ENCODE results near the gene OR2T5.
"Not testable (repeated sequence)": the region's sequence is repeated elsewhere in the genome, so short reads cannot be mapped to it uniquely, and the experiment has no call there.

Gene OR2T5

GRCh38 chr1:248449821-248450465 lies 38.4 kb upstream of the OR2T5 start:
- not testable (repeated sequence) for H2AFZ ChIP-seq (ENCODE audit: low read depth, low read length, severe bottlenecking); H3K27me3 ChIP-seq (ENCODE audit: low read length); H3K4me3 ChIP-seq (ENCODE audit: insufficient read depth, low read length, poor library complexity, severe bottlenecking); H3K9me3 ChIP-seq (ENCODE audit: insufficient read depth, low read length); H3F3A ChIP-seq (ENCODE audit: insufficient read depth); H3K9ac ChIP-seq (ENCODE audit: low read length); H3K4me2 ChIP-seq (ENCODE audit: low read depth, low read length, poor library complexity, severe bottlenecking); H4K20me1 ChIP-seq (ENCODE audit: low read depth, low read length); H3K79me2 ChIP-seq (ENCODE audit: insufficient read depth, low read length); H3K36me3 ChIP-seq (ENCODE audit: low read length); H3K9me2 ChIP-seq (replicated peaks; ENCODE audit: insufficient read depth, low read length); H3K27ac ChIP-seq (ENCODE audit: low read depth, low read length)

GRCh38 chr1:248450466-248451145 lies 37.8 kb upstream of the OR2T5 start:
- not testable (repeated sequence) for H3K27me3 ChIP-seq (ENCODE audit: low read length); H2AFZ ChIP-seq (ENCODE audit: low read depth, low read length, severe bottlenecking); H3K4me3 ChIP-seq (ENCODE audit: insufficient read depth, low read length, poor library complexity, severe bottlenecking); H3F3A ChIP-seq (ENCODE audit: insufficient read depth); H3K9me3 ChIP-seq (ENCODE audit: insufficient read depth, low read length); H3K9me2 ChIP-seq (replicated peaks; ENCODE audit: insufficient read depth, low read length); H4K20me1 ChIP-seq (ENCODE audit: low read depth, low read length); H3K4me2 ChIP-seq (ENCODE audit: low read depth, low read length, poor library complexity, severe bottlenecking); H3K36me3 ChIP-seq (ENCODE audit: low read length); H3K79me2 ChIP-seq (ENCODE audit: insufficient read depth, low read length); H3K27ac ChIP-seq (ENCODE audit: low read depth, low read length); H3K9ac ChIP-seq (ENCODE audit: low read length)

- not testable (repeated sequence) for H3K9me3 ChIP-seq (ENCODE audit: insufficient read depth, low read length); H4K20me1 ChIP-seq (ENCODE audit: low read depth, low read length); H3K9me2 ChIP-seq (replicated peaks; ENCODE audit: insufficient read depth, low read length); H3F3A ChIP-seq (ENCODE audit: insufficient read depth); H3K27me3 ChIP-seq (ENCODE audit: low read length); H3K36me3 ChIP-seq (ENCODE audit: low read length); H3K4me3 ChIP-seq (ENCODE audit: insufficient read depth, low read length, poor library complexity, severe bottlenecking); H3K9ac ChIP-seq (ENCODE audit: low read length); H3K27ac ChIP-seq (ENCODE audit: low read depth, low read length); H3K4me2 ChIP-seq (ENCODE audit: low read depth, low read length, poor library complexity, severe bottlenecking); H3K79me2 ChIP-seq (ENCODE audit: insufficient read depth, low read length); H2AFZ ChIP-seq (ENCODE audit: low read depth, low read length, severe bottlenecking)
Measured at GRCh38 chr1:248453619-248454018, 34.8 kb upstream of the OR2T5 start.

- not testable (repeated sequence) for H3F3A ChIP-seq (ENCODE audit: insufficient read depth); H3K4me3 ChIP-seq (ENCODE audit: insufficient read depth, low read length, poor library complexity, severe bottlenecking); H3K4me2 ChIP-seq (ENCODE audit: low read depth, low read length, poor library complexity, severe bottlenecking); H3K9ac ChIP-seq (ENCODE audit: low read length); H4K20me1 ChIP-seq (ENCODE audit: low read depth, low read length); H3K36me3 ChIP-seq (ENCODE audit: low read length); H3K9me3 ChIP-seq (ENCODE audit: insufficient read depth, low read length); H3K27me3 ChIP-seq (ENCODE audit: low read length); H3K27ac ChIP-seq (ENCODE audit: low read depth, low read length); H3K9me2 ChIP-seq (replicated peaks; ENCODE audit: insufficient read depth, low read length); H2AFZ ChIP-seq (ENCODE audit: low read depth, low read length, severe bottlenecking); H3K79me2 ChIP-seq (ENCODE audit: insufficient read depth, low read length)
Measured at GRCh38 chr1:248455045-248455444, 33.3 kb upstream of the OR2T5 start.

- not testable (repeated sequence) for H3K4me3 ChIP-seq (ENCODE audit: insufficient read depth, low read length, poor library complexity, severe bottlenecking); H3K27me3 ChIP-seq (ENCODE audit: low read length); H4K20me1 ChIP-seq (ENCODE audit: low read depth, low read length); H3K4me2 ChIP-seq (ENCODE audit: low read depth, low read length, poor library complexity, severe bottlenecking); H3K36me3 ChIP-seq (ENCODE audit: low read length); H3F3A ChIP-seq (ENCODE audit: insufficient read depth); H3K27ac ChIP-seq (ENCODE audit: low read depth, low read length); H3K9ac ChIP-seq (ENCODE audit: low read length); H3K9me3 ChIP-seq (ENCODE audit: insufficient read depth, low read length); H2AFZ ChIP-seq (ENCODE audit: low read depth, low read length, severe bottlenecking); H3K79me2 ChIP-seq (ENCODE audit: insufficient read depth, low read length); H3K9me2 ChIP-seq (replicated peaks; ENCODE audit: insufficient read depth, low read length)
Measured at GRCh38 chr1:248456635-248457034, 31.8 kb upstream of the OR2T5 start.

GRCh38 chr1:248459117-248459516 lies 29.3 kb upstream of the OR2T5 start:
- H3K27me3 ChIP-seq (ENCODE audit: low read length); H3K4me3 ChIP-seq (ENCODE audit: insufficient read depth, low read length, poor library complexity, severe bottlenecking); H3K36me3 ChIP-seq (ENCODE audit: low read length); H3K9ac ChIP-seq (ENCODE audit: low read length); H3K79me2 ChIP-seq (ENCODE audit: insufficient read depth, low read length); H3K27ac ChIP-seq (ENCODE audit: low read depth, low read length); H3K4me2 ChIP-seq (ENCODE audit: low read depth, low read length, poor library complexity, severe bottlenecking); H3K9me3 ChIP-seq (ENCODE audit: insufficient read depth, low read length); H3K9me2 ChIP-seq (replicated peaks; ENCODE audit: insufficient read depth, low read length); H4K20me1 ChIP-seq (ENCODE audit: low read depth, low read length); H3F3A ChIP-seq (ENCODE audit: insufficient read depth); H2AFZ ChIP-seq (ENCODE audit: low read depth, low read length, severe bottlenecking): not testable (repeated sequence)
